ENCODE data around the gene LGALS4.

DNA sequence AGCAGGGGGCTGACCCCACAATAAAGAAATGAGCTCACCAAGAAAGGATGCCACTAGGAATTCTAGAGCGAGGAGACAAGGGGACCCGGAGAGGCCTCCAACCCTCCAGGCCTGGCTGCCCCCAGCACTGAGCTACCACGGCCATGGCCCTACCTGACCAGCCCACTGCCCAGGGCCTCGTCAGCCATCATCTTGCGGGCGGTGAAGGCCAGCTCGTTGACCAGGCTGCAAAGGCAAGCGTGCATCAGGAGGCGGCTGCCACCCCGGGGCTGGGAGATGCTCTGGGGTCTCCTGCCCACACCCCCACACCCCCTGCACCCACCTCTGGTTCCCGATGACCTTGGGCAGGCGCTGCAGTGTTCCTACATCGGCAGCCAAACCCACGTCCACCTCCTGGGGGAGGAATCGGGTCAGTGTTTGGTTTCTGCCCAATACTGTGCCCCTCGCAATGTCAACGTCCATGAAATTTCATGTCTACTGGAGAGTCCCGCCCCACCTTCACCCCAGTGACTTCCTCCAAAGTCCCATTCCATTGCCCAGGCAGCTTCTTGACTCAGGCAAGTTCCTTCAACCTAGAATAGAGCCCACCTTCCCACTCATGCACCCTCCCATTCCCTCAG, 3.5 kb upstream of the LGALS4 start:
- TF ChIP-seq, protein P1, sequence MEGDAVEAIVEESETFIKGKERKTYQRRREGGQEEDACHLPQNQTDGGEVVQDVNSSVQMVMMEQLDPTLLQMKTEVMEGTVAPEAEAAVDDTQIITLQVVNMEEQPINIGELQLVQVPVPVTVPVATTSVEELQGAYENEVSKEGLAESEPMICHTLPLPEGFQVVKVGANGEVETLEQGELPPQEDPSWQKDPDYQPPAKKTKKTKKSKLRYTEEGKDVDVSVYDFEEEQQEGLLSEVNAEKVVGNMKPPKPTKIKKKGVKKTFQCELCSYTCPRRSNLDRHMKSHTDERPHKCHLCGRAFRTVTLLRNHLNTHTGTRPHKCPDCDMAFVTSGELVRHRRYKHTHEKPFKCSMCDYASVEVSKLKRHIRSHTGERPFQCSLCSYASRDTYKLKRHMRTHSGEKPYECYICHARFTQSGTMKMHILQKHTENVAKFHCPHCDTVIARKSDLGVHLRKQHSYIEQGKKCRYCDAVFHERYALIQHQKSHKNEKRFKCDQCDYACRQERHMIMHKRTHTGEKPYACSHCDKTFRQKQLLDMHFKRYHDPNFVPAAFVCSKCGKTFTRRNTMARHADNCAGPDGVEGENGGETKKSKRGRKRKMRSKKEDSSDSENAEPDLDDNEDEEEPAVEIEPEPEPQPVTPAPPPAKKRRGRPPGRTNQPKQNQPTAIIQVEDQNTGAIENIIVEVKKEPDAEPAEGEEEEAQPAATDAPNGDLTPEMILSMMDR (IDR thresholded peaks at IDR 0.05 in 2 of 3, conservative IDR thresholded peaks at IDR 0.05 in 1 of 3; ENCODE audit: insufficient read depth in 2 of 3, low read depth in 1 of 3, low read length in 3 of 3): no peak
- TF ChIP-seq ELF4 (CRISPR knock-in tag; IDR thresholded peaks at IDR 0.05) (no peak), SIN3B (IDR thresholded peaks at IDR 0.05; ENCODE audit: low read depth) (no peak), SP2 (IDR thresholded peaks at IDR 0.05; ENCODE audit: extremely low read depth, low read depth, low read length, poor library complexity, severe bottlenecking) (no peak), EZH2 (IDR thresholded peaks at IDR 0.05; ENCODE audit: borderline replicate concordance, low read depth, low read length) (no peak), POLR2A (conservative IDR thresholded peaks at IDR 0.05) (no peak), DACH1 (IDR thresholded peaks at IDR 0.05; ENCODE audit: partially characterized antibody) (no peak), ZNF24 (IDR thresholded peaks at IDR 0.05) (no peak), MBD1 (CRISPR knock-in tag; IDR thresholded peaks at IDR 0.05) (no peak), ZNF232 (CRISPR knock-in tag; IDR thresholded peaks at IDR 0.05) (no peak), USF1 (CRISPR knock-in tag; IDR thresholded peaks at IDR 0.05) (no peak), CBX1 (IDR thresholded peaks at IDR 0.05; ENCODE audit: low read depth) (no peak), PHF21A (IDR thresholded peaks at IDR 0.05; ENCODE audit: borderline replicate concordance, low read depth) (no peak)
- TF ChIP-seq, protein P2, sequence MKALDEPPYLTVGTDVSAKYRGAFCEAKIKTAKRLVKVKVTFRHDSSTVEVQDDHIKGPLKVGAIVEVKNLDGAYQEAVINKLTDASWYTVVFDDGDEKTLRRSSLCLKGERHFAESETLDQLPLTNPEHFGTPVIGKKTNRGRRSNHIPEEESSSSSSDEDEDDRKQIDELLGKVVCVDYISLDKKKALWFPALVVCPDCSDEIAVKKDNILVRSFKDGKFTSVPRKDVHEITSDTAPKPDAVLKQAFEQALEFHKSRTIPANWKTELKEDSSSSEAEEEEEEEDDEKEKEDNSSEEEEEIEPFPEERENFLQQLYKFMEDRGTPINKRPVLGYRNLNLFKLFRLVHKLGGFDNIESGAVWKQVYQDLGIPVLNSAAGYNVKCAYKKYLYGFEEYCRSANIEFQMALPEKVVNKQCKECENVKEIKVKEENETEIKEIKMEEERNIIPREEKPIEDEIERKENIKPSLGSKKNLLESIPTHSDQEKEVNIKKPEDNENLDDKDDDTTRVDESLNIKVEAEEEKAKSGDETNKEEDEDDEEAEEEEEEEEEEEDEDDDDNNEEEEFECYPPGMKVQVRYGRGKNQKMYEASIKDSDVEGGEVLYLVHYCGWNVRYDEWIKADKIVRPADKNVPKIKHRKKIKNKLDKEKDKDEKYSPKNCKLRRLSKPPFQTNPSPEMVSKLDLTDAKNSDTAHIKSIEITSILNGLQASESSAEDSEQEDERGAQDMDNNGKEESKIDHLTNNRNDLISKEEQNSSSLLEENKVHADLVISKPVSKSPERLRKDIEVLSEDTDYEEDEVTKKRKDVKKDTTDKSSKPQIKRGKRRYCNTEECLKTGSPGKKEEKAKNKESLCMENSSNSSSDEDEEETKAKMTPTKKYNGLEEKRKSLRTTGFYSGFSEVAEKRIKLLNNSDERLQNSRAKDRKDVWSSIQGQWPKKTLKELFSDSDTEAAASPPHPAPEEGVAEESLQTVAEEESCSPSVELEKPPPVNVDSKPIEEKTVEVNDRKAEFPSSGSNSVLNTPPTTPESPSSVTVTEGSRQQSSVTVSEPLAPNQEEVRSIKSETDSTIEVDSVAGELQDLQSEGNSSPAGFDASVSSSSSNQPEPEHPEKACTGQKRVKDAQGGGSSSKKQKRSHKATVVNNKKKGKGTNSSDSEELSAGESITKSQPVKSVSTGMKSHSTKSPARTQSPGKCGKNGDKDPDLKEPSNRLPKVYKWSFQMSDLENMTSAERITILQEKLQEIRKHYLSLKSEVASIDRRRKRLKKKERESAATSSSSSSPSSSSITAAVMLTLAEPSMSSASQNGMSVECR (CRISPR knock-in tag; IDR thresholded peaks at IDR 0.05): no peak
